Esophagus muscularis mucosa (tissue), 4 donors: ENCODE measurements around the gene IFI27L2.

Source experiments
- CTCF ChIP-seq, 3 experiments: fragments of 200-600 bp in 2 of 3; fragments of 450-650 bp in 1 of 3; sonication (generic) in 2 of 3; IDR thresholded peaks; one replicate each; pipeline ENCODE4 v1.5.1; 2017 to 2019; ENCODE audit warnings: antibody characterized with exemption in 3 of 3, mild to moderate bottlenecking in 2 of 3, moderate library complexity in 1 of 3
- EP300 ChIP-seq: sonication (generic); formaldehyde crosslinking; IDR thresholded peaks from one replicate; pipeline ENCODE4 v1.6.1; 2017; ENCODE audit warnings: antibody characterized with exemption
- POLR2A ChIP-seq: fragments of 450-650 bp; IDR thresholded peaks from one replicate; pipeline ENCODE4 v1.6.1; 2017; ENCODE audit warnings: antibody characterized with exemption, moderate library complexity, mild to moderate bottlenecking, low read depth
- POLR2AphosphoS5 ChIP-seq, 2 donors: sonication (generic); formaldehyde crosslinking; IDR thresholded peaks; one replicate each; pipeline ENCODE4 v1.6.1; 2017; ENCODE audit warnings: antibody characterized with exemption in 2 of 2

- no peak for TF ChIP-seq CTCF (IDR thresholded peaks at IDR 0.05)
- no peak for TF ChIP-seq POLR2AphosphoS5 (IDR thresholded peaks at IDR 0.05)
- no peak for TF ChIP-seq POLR2A
- no peak for TF ChIP-seq EP300
These were observed 15.9 kb downstream of the IFI27L2 start for GRCh38 chr14:94113490-94113889.
